ENCODE results near the gene ERP27.

The ERP27 gene

DNA sequence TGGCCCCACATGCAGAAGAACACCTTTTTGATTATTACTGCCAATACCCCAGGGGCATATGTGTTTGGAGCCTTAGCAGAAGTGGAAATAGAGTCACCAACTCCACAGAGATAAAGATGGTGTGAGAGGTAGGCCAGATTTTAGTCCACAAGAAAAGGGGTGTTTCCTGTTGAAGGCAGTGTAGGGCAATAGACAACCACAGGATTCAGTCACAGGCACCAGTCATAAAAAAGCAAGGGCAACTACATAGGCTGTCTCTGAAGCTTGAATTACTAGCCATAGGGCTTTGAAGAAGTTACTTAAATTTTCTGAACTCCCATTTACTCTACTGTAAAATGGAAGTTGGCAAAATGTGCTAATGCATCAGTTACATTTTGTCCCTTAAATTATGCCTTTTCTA is 18.9 kb downstream of the ERP27 start:
- H3K27me3 Mint-ChIP-seq = no peaks in the 10 kb centered on the region
- no peak overlapping the region for H3K27ac Mint-ChIP-seq
- H3K4me3 Mint-ChIP-seq = no peak overlapping the region
- no peaks in the 10 kb centered on the region for H3K9me3 Mint-ChIP-seq
- peaks cover 8 to 10% of the 10 kb centered on the region in 2 donors for H3K4me1 Mint-ChIP-seq
- peaks cover 22 to 42% of the 10 kb centered on the region in 2 donors for H3K36me3 Mint-ChIP-seq
- ATAC-seq (replicated peaks) (no peak), DNase-seq (no peak)

DNA sequence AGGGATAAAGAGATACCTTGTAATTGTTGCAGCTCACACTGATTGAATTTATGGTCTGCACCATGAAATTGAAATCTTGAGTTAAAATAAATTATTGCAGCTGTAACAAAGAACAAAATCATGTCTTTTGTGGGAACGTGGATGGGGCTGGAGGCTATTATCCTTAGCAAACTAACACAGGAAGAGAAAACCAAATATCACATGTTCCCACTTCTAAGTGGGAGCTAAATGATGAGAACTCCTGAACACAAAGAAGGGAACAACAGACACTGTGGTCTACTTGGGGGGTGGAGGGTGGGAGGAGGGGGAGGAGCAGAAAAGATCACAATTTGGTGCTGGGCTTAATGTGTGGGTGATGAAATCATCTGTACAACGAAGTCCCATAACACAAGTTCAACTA is 22.6 kb downstream of the ERP27 start:
- Mint-ChIP-seq H3K27me3 (no peaks in the 10 kb centered on the region), H3K4me3 (no peak overlapping the region), H3K27ac (no peak overlapping the region), H3K9me3 (peaks cover 0 to 3% of the 10 kb centered on the region in 2 donors), H3K4me1 (peaks cover 2 to 5% of the 10 kb centered on the region in 2 donors), H3K36me3 (peaks cover 34 to 63% of the 10 kb centered on the region in 2 donors)
- DNase-seq (no peak), ATAC-seq (replicated peaks) (no peak)

DNA sequence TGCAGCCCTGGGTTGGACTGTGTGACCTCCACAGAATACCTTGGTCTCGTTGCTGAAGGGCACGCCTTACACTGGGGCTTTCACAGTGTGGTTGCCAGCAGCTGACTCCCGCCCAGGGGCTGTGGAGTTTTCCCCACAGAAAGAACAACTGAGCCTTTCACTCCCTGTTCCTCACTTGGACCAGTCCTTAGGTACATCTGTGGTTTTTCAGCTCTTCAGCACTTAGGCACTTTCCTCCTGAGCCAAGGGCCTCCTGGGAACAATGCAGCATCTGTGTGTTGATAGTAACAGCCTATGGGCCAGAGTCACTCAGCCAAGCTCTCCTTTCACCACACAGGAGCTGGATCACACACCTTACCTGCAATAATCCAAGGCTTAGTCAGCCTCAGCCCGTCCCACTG is 25.0 kb downstream of the ERP27 start:
- ATAC-seq (replicated peaks) (no peak), DNase-seq (no peak)
- Mint-ChIP-seq H3K27me3 (no peaks in the 10 kb centered on the region), H3K9me3 (peaks cover 0 to 3% of the 10 kb centered on the region in 2 donors), H3K4me1 (peaks cover under 1 to 4% of the 10 kb centered on the region in 2 donors), H3K4me3 (no peak overlapping the region), H3K36me3 (peaks cover 29 to 52% of the 10 kb centered on the region in 2 donors), H3K27ac (no peak overlapping the region)

DNA sequence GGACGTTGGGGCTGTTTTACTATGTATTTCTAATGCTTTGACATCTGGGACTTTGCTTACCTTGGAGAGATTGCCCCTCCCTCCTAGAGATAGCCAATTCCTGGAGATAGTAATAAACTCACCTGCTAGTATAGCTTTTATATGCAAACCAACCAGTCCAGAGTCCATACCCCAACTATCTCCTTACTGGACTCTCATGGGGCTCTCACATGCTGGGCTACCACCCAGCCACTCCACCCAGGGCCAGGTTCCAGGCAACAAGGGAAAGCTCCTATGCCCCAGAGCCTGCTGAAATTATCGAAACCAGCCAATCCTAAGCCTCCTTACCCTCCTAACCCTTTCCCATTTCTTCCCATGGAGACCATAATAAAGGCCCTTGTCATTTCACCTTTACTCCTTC is 27.2 kb downstream of the ERP27 start:
- DNase-seq (no peak), ATAC-seq (replicated peaks) (no peak)
- Mint-ChIP-seq H3K27ac (no peak overlapping the region), H3K4me1 (peaks cover 5 to 8% of the 10 kb centered on the region in 2 donors), H3K36me3 (peaks cover 17 to 39% of the 10 kb centered on the region in 2 donors), H3K27me3 (no peaks in the 10 kb centered on the region), H3K4me3 (no peak overlapping the region), H3K9me3 (peaks cover 0 to 5% of the 10 kb centered on the region in 2 donors)

DNA sequence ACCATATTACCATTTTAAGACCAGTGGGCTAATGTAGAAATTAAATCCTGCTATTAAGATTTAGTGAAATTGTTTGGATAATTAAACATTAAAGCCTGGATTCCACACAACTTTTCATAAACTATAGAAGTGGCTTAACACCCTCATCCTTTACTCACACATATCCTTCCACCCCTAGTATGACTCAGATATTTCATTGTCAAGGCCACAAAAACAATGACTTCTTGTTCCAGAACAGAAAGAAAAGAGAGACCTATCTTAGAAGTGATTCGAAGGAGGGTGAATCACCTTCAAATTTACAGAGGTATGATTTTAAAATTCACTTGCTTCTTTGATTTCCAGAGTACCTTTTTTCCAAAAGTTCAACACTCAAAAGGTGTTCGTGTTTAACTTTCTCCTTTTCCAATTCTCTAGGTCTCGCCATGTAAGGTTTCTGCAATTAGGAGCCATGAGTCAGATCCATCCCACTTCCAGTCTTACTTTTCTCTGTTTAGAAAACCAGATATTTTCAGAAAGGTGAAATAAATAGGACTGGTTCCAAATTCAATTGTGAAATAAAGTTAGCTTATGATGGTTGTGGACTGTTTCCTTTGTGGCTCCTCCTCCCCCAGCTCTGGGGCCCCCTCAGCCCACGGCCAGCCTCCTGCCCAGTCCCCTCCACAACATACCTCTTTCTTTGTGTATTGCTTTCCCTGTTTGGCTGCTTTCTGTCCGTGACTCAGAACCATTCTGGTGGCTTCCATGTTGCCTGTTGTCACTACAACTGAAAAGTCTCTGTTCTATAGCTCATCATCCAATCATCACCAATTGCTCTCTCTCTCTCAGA is 28.0 kb downstream of the ERP27 start:
- peaks cover 0 to 5% of the 10 kb centered on the region in 2 donors for H3K9me3 Mint-ChIP-seq
- no peak for ATAC-seq (replicated peaks)
- no peak overlapping the region for H3K4me3 Mint-ChIP-seq
- H3K4me1 Mint-ChIP-seq = peaks cover 5 to 9% of the 10 kb centered on the region in 2 donors
- peaks cover 14 to 34% of the 10 kb centered on the region in 2 donors for H3K36me3 Mint-ChIP-seq
- H3K27ac Mint-ChIP-seq = no peak overlapping the region
- DNase-seq = no peak
- H3K27me3 Mint-ChIP-seq = no peaks in the 10 kb centered on the region

DNA sequence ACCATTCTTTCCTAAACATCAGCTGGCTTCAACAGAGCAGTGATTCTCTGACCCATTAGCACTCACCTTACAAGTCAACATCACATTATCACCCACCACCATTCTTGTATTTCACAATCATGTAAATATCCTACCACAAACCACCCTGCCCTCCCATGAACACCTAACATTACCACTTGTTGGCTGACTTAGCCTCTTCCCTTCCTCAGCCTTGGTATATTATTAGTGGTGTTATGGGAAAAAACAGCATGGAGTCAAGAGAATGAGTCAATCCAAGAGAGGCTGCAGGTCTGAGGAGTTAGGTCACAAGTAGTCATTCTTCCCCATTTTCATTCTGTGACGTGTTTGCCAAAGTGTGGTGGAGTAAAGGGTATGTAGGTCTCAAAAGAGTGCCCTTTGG is 30.4 kb downstream of the ERP27 start:
- peaks cover 0 to 5% of the 10 kb centered on the region in 2 donors for H3K9me3 Mint-ChIP-seq
- H3K4me1 Mint-ChIP-seq = peaks cover 2 to 15% of the 10 kb centered on the region in 2 donors
- no peak overlapping the region for H3K27ac Mint-ChIP-seq
- no peak overlapping the region for H3K4me3 Mint-ChIP-seq
- peaks cover 7 to 20% of the 10 kb centered on the region in 2 donors for H3K36me3 Mint-ChIP-seq
- ATAC-seq (replicated peaks) (peak; percentile 44 to 50), DNase-seq (no peak)
- H3K27me3 Mint-ChIP-seq = no peaks in the 10 kb centered on the region

DNA sequence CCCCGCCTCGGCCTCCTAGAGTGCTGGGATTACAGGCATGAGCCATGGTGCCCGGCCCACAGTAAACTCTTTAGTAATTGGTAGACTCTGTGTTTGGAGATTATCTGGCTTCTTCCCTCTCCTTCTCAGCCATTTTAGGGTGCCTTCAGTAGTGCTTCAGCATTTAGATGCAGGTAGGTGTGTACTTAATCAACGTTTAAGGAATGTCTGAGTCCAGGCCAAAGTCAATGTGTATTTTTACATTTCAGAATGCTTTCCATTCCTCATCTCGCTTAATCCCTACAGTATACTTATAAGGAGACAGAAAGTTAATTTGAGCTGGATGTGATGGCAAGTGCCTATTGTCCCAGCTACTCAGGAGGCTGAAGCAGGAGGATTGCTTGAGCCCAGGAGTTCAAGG is 32.2 kb downstream of the ERP27 start:
- peaks cover 2 to 15% of the 10 kb centered on the region in 2 donors for H3K4me1 Mint-ChIP-seq
- DNase-seq (no peak), ATAC-seq (replicated peaks) (no peak)
- H3K27ac Mint-ChIP-seq = no peak overlapping the region
- H3K4me3 Mint-ChIP-seq = no peak overlapping the region
- H3K9me3 Mint-ChIP-seq = peaks cover 0 to 2% of the 10 kb centered on the region in 2 donors
- no peaks in the 10 kb centered on the region for H3K27me3 Mint-ChIP-seq
- peaks cover 2 to 10% of the 10 kb centered on the region in 2 donors for H3K36me3 Mint-ChIP-seq

DNA sequence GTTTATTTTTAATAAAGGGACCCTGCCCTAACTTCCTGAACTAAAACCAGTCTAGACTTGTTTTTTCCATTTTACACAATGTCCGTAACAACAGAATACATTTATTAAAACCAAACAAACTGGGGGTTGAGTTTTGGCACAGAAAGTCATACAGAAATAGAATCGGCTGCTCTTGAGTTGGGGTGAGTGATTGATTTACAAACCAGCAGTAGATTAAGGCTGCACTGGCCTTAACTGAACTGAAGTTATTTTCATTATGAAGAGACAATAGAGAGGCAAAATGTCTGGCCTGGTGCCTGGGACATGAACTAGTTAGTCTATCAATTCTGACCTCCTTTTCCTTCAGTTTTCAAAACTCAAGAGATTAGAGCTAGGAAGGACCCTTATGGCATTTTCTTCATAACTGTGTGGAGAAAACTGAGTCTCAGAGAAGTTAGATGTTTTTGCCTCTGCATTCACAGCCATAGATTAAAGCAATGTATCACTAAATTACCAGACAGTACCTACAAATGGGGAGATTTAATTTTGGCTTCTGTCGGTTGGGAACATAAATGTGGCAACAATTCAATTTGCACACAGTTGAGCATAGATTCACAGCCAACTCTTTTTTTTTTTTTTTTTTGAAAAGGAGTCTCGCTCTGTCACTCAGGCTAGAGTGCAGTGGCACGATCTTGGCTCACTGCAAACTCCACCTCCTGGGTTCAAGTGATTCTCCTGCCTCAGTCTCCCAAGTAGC is 32.9 kb downstream of the ERP27 start:
- Mint-ChIP-seq H3K4me1 (peaks cover 2 to 15% of the 10 kb centered on the region in 2 donors), H3K9me3 (peaks cover 0 to 2% of the 10 kb centered on the region in 2 donors), H3K4me3 (no peak overlapping the region), H3K27me3 (no peaks in the 10 kb centered on the region), H3K27ac (no peak overlapping the region), H3K36me3 (peaks cover 0 to 6% of the 10 kb centered on the region in 2 donors)
- DNase-seq (no peak), ATAC-seq (replicated peaks) (no peak)

DNA sequence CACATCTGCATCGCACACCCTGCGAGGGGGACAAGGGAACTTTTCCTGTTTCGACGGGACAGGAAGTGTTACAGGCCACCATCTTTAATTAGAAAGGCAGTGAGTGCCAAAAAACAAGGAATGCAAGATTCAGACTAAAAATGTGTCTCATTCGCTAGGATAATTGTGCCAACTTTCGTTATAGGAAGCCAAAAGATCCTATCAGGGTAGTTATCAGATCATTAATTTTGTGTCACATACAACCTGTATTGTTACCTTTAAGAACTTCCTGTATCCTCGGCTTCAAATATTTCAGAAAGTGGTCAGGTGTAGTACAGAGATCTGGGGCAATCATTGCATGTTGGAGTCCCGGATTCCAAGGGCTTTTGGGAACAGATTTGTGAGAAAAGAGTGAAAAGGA is 33.5 kb downstream of the ERP27 start:
- H3K27ac Mint-ChIP-seq = no peak overlapping the region
- ATAC-seq (replicated peaks) (no peak), DNase-seq (no peak)
- H3K4me1 Mint-ChIP-seq = peaks cover 2 to 15% of the 10 kb centered on the region in 2 donors
- H3K4me3 Mint-ChIP-seq = no peak overlapping the region
- H3K36me3 Mint-ChIP-seq = peaks cover 0 to 6% of the 10 kb centered on the region in 2 donors
- no peaks in the 10 kb centered on the region for H3K27me3 Mint-ChIP-seq
- H3K9me3 Mint-ChIP-seq = peaks cover 0 to 2% of the 10 kb centered on the region in 2 donors

DNA sequence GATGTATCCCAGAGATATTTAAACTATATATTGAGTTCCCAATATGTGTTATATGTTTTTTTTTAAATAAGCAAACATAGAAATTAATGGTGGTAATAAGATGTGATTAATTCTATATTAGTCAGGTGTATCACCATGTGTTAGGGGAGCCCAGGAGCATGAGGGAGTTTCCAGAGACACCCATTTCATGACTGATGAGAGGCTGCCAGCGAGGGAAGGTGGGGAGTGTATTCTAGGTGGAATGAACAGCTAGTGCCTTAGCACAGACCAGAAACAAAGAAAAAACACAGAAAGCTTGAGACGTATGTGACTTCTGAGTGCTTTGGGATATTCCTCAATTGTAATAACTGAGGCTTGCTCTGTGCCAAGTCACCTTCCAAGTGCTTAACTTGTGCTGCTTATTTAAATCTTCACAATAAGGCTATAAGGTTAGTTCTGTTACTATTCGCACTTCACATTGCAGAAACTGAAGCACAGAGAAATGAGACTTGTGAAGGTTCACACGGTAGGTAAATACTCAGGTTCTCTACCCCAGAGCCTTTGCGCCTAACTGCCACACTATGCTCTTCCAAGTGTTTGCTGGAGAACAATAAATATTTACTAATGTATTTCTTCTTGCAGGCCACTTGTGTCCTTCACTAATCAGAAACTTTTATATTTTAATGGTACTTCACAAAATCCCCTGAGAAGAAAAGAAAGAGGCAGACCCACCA is 34.8 kb downstream of the ERP27 start:
- ATAC-seq (replicated peaks) (no peak), DNase-seq (no peak)
- Mint-ChIP-seq H3K9me3 (peaks cover 0 to 2% of the 10 kb centered on the region in 2 donors), H3K27ac (no peak overlapping the region), H3K27me3 (no peaks in the 10 kb centered on the region), H3K36me3 (peaks cover 0 to 6% of the 10 kb centered on the region in 2 donors), H3K4me3 (no peak overlapping the region), H3K4me1 (peaks cover 2 to 15% of the 10 kb centered on the region in 2 donors)

DNA sequence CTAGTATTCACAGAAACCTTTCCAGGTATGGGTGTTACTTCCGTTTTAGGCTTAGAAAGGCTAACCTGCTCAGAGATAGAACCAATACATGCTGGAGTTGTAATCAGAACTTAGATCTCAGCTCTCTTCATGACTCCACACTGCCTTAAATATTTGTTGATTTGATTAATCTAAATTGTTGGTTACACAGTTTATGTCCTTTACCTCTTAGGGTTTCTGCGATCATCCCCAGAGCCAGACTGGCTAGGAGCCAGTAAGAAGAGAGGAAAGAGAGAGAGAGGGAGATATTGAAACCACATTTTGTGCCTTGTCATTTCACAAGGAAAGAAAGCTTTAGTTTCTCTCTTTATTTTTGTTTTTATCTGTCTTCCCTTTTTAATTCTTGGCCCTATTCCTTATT is 35.9 kb downstream of the ERP27 start:
- Mint-ChIP-seq H3K4me1 (peaks cover 0 to 7% of the 10 kb centered on the region in 2 donors), H3K27ac (no peak overlapping the region), H3K9me3 (no peaks in the 10 kb centered on the region), H3K27me3 (no peaks in the 10 kb centered on the region), H3K36me3 (no peaks in the 10 kb centered on the region), H3K4me3 (no peak overlapping the region)
- no peak for ATAC-seq (replicated peaks)
- DNase-seq = no peak

DNA sequence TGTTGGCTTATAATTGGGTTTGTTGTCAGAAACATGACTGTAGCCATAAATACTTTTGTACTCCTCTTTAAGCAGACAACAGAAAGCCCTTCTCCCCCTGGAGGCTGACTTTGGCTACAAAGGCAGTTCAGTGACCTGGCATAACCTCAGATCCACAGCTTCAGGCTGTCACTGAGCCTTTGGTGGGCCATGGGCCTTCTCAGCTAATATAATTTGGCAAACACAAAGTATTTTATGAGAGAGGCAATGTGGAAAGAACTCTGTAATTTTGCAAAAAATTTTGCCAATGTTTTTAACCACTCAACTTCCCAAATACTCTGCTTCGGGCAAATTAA is 37.1 kb downstream of the ERP27 start:
- no peaks in the 10 kb centered on the region for H3K36me3 Mint-ChIP-seq
- no peaks in the 10 kb centered on the region for H3K27me3 Mint-ChIP-seq
- no peak for DNase-seq
- ATAC-seq (replicated peaks) = no peak
- no peak overlapping the region for H3K4me3 Mint-ChIP-seq
- no peak overlapping the region for H3K27ac Mint-ChIP-seq
- H3K4me1 Mint-ChIP-seq = peaks cover 0 to 7% of the 10 kb centered on the region in 2 donors
- no peaks in the 10 kb centered on the region for H3K9me3 Mint-ChIP-seq

DNA sequence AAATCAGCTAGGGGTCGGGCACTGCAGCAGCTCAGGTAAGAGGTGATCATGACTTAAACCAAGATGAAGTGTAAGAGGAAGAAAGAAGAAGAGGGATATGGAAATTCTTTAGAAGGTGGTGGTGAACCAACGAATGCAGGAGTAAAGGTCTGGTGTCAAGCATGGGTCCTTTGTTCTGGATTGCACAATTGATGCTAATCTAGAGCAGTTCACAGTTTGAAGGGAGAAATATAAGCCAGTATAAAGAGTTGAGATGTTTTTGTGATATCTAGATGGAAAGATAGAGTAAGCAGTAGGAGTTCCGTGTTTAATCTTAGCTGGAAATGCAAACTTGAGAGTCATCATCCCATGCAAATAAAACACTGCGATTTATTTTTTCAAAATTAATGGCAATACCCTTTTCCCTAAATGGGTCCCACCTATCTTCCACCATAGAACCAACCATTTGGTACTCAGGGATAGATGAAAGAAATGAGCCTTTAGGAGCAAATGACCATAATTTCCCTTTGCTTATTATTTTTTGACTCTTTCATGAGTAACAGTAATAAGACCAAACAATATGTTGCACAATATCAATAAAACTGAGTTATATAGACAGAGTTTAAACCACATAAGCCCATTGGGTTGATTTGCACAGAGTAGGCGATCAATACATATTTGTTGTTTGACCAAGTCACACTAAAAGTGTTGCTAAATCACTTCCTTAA is 37.7 kb downstream of the ERP27 start:
- H3K27me3 Mint-ChIP-seq = no peaks in the 10 kb centered on the region
- ATAC-seq (replicated peaks) (no peak), DNase-seq (no peak)
- no peaks in the 10 kb centered on the region for H3K36me3 Mint-ChIP-seq
- H3K4me1 Mint-ChIP-seq = peaks cover 0 to 7% of the 10 kb centered on the region in 2 donors
- H3K4me3 Mint-ChIP-seq = no peak overlapping the region
- H3K27ac Mint-ChIP-seq = no peak overlapping the region
- no peaks in the 10 kb centered on the region for H3K9me3 Mint-ChIP-seq
